GM18519 (cell line): ENCODE measurements around the gene ACAT2.
"Not testable (repeated sequence)": the region's sequence is repeated elsewhere in the genome, so short reads cannot be mapped to it uniquely, and the experiment has no call there.

Experiments used
- ATAC-seq: cut with Tn5 transposase; IDR thresholded peaks from one replicate; pipeline ENCODE4 v1.9.1; 2021; ENCODE audit warnings: mild to moderate bottlenecking, moderate library complexity; ENCODE audit not compliant: unreplicated experiment, low FRiP score

ACAT2 gene

GRCh38 chr6:159762681-159763293, 942 bp downstream of the ACAT2 start:
- ATAC-seq, result no peak

GRCh38 chr6:159766906-159767305, 5.1 kb downstream of the ACAT2 start:
- no peak for ATAC-seq

GRCh38 chr6:159769470-159769869, 7.6 kb downstream of the ACAT2 start:
- ATAC-seq, result no peak

GRCh38 chr6:159772196-159772595, 10.4 kb downstream of the ACAT2 start:
- no peak for ATAC-seq

GRCh38 chr6:159777240-159777904, 15.5 kb downstream of the ACAT2 start:
- ATAC-seq, result no peak

GRCh38 chr6:159778131-159778530, 16.3 kb downstream of the ACAT2 start:
- no peak for ATAC-seq

GRCh38 chr6:159778542-159779103, 16.8 kb downstream of the ACAT2 start:
- ATAC-seq, result no peak

- ATAC-seq, result no peak
Observed at GRCh38 chr6:159788276-159788675, 26.4 kb downstream of the ACAT2 start.

GRCh38 chr6:159788753-159789376, 27.0 kb downstream of the ACAT2 start:
- ATAC-seq, result no peak

GRCh38 chr6:159789377-159790148, 27.7 kb downstream of the ACAT2 start, which contains the start of gene TCP1:
Gene TCP1, minus strand, starts transcription at chr6:159789602. Its CDS starts 134 bp downstream, at chr6:159789468.
- ATAC-seq, result peak; percentile 63

- peak; percentile 85 for ATAC-seq
Observed at GRCh38 chr6:159790149-159790955, 28.5 kb downstream of the ACAT2 start, which contains the start of gene MRPL18. Gene MRPL18, plus strand, starts transcription at chr6:159790467. Its CDS starts 121 bp downstream, at chr6:159790588.

- ATAC-seq, result no peak
Observed at GRCh38 chr6:159790956-159791598, 29.2 kb downstream of the ACAT2 start.

GRCh38 chr6:159794976-159795375, 33.1 kb downstream of the ACAT2 start:
- ATAC-seq, result not testable (repeated sequence)

GRCh38 chr6:159797554-159797953, 35.7 kb downstream of the ACAT2 start:
- ATAC-seq, result no peak

GRCh38 chr6:159800141-159800865, 38.5 kb downstream of the ACAT2 start, which contains the start of gene PNLDC1:
Gene PNLDC1, plus strand, starts transcription at chr6:159800276. Its CDS starts 32 bp downstream, at chr6:159800308.
- no peak for ATAC-seq

GRCh38 chr6:159801935-159802334, 40.1 kb downstream of the ACAT2 start:
- no peak for ATAC-seq

GRCh38 chr6:159804504-159804903, 42.7 kb downstream of the ACAT2 start:
- ATAC-seq, result no peak

GRCh38 chr6:159805440-159806020, 43.7 kb downstream of the ACAT2 start:
- no peak for ATAC-seq
